RPMI7951 (cell line): ENCODE results near the gene IL12RB1. TPM values are rescaled to one million over a fixed set of nuclear protein-coding genes. Genes with fewer than 3 reads are reported as not detected.
A peak's percentile ranks its signal among the peaks of the same experiment; 100 is the strongest.
"Not testable (repeated sequence)": the region's sequence is repeated elsewhere in the genome, so short reads cannot be mapped to it uniquely, and the experiment has no call there.

Source experiments
- DNase-seq: peaks from one replicate; pipeline ENCODE4 v3.0.0-alpha.2; 2012; ENCODE audit warnings: low read depth
- total RNA-seq: library from RNA; depleted of rRNA; stranded (reverse); fragments of >200 nt; shearing (Covaris generic); gene quantifications from 2 replicates; pipeline ENCODE4 v1.2.3, GENCODE V29; 2014

Gene IL12RB1
- total RNA-seq, 1 experiment from 2014 or later, result 2.3 TPM

- no peak for DNase-seq
Observed at GRCh38 chr19:18089726-18090125, 3.0 kb upstream of the IL12RB1 start.

- not testable (repeated sequence) for DNase-seq
Observed at GRCh38 chr19:18089096-18089541, 2.4 kb upstream of the IL12RB1 start.

- no peak for DNase-seq
Observed at GRCh38 chr19:18085702-18086457, 854 bp downstream of the IL12RB1 start.

GRCh38 chr19:18083929-18084684 is 2.6 kb downstream of the IL12RB1 start:
- DNase-seq, result no peak

GRCh38 chr19:18074192-18074591 is 12.5 kb downstream of the IL12RB1 start:
- DNase-seq, result no peak

DNA sequence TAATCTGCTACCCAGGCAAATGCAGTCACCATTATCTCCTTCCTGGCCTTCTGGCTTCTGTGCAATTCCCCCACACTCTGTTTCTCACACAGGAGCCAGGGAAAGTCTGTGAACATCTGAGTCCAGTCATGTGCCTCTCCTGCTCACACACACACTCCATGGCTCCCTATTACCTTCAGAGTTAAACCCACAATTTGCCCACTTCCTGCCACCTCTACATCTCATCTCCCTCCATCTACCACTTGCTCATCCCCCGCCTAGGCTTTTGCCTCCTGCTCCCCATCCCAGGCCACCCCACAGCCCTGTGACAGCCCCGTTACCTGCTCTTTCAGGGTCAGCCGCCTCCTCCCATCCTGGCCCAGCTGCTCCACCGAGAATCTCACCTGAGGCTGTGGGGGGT is 13.5 kb downstream of the IL12RB1 start:
- DNase-seq, result no peak

DNA sequence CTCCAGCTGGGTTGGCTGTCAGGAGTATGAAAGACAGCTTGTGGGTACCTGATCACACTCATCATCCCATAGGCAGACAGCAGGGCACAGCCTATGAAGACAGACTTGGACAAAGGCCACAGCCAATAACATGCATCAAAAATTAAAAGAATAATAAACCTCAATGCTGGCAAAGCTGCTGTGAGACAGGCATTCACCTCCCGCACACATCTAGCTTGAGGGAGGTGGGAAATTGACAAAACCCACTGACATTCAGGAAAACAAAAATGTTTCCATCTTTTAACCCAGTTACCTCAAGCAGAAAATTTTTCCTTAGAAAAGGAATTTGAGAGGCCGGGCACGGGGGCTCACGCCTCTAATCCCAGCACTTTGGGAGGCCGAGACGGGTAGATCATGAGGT is 14.4 kb downstream of the IL12RB1 start:
- no peak for DNase-seq

GRCh38 chr19:18070181-18070580 is 16.6 kb downstream of the IL12RB1 start:
- no peak for DNase-seq

DNA sequence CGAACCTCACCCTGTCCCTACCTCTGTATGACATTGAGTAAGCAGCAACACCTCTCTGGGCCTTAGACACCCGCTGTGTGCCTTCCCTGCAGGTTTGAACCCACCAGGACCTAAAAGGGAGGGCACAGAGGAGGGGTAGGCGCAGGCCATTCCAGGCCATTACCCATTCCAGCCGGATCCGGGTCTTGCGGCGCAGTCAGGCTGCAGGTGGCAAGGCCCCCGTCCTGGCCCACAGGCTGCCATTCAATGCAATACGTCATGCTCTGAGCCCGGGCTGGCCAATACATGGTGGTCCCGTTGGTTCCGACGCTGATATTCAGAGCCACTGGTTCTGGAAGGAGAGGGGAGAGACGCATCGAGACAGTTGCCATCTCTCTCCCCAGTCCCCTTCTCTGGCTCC is 17.4 kb downstream of the IL12RB1 start:
- DNase-seq, result no peak

DNA sequence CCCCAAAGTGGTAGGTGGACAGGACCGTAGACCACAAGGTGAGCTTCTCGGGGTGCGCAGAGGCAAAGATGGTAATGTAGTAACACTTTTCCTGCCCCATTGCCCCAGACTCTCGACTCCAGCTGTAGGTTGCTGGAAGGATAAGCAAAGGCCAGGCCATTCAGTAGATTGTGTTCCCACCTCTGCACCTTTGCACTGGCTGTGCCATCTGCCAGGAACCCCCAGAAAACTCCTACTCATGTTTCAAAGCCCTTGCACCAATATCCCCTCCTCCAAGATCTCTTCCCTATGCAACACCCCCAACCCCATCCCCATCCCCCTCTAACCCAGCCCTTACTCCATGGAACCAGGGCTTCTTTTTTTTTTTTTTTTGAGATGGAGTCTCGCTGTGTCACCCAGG is 18.3 kb downstream of the IL12RB1 start:
- DNase-seq, result no peak

DNA sequence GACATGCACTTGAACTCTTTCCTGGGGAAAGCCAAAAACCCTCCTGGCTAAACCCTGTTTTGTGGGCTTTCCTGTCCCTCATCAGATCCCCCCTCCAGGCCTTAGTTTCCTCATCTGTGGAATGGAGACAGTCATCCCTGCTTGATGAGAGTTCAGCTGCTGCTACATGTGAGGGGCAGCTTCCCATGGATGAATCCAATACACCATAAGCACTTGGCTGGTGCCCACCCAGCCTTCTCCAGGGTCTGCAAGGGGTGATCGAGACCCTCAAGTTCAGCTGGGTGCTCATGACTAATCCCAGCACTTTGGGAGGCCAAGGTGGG is 21.6 kb downstream of the IL12RB1 start:
- DNase-seq, result no peak

DNA sequence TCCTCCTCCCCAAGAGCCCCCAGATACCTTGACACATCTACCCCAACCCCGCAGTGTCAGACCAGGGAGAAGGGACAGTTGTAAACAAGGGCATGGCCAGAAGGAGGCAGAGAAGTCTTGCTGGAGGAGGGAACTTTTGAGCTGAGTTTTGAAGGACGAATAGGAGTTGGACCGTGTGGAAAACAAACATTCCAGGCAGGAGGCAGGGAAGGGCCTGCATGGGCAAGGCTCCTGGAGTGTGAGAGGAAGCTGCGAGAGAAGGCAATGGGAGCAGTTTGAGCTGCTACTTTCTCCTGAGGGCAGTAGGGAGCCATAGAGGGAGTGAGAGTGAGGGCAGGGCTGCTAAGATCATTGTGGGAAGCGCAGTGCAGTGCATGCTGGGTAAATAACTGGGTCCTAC is 23.3 kb downstream of the IL12RB1 start:
- DNase-seq, result no peak

- no peak for DNase-seq
Observed at GRCh38 chr19:18062028-18062427, 24.7 kb downstream of the IL12RB1 start.

DNA sequence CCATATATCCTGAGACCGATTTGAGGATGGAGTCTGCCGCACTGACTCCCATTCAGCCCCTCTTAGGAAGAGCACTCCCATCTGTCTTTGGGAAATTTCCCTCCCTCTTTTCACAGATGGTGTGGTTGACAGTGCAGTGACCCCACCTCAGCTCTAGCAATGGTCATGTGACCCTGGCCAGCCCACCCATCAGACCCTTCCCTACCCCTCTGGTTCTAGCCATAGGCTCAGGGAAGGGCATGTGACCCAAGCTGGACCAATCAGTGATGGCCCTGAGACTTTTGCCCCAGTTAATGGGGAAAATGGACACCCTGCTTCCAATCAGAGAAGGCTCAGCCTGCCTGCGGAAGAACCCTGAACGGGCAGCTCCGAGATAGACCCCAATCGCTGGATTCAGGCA is 26.3 kb downstream of the IL12RB1 start:
- DNase-seq, result no peak

- DNase-seq, result no peak
Observed at GRCh38 chr19:18059902-18060301, 26.8 kb downstream of the IL12RB1 start.

GRCh38 chr19:18059297-18059696 is 27.4 kb downstream of the IL12RB1 start:
- no peak for DNase-seq

DNA sequence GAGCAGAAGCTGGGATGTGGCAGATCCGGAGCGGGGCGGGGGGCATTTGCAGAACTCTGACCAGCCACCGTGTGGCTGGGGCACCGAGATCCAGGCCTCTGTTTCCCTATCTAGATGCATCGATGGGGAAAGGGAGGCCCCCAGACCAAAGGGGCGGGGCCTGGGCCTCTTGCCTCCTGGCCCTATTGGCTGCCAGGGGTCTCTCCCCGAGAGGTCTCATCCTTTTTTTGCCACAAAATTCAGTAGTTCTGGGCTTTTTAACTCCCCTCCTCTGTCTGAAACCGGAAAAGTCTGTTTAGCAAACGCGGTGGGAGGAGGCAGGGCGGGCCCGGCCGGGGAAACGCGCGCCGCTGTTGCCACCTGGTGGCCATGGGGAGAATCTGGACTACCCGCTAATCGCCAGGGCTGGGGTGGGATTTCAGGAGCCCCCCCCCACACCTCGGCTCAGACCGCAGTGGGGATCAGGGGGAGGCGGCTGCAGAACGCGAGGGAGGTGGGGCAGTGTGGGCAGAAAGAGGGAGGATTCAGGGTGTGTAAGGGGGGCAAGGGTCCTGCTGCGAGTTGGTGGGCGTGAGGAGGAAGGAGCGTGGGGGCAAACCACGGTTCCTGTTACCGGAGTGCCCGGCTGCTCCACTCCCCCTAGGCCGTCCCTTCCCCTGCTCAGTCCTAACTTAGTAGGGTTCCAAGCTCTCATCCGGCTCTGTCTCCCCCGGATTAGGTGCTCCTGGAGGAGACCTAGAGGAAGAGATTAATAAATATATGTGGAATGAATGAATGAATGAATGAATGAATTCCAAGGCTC is 28.3 kb downstream of the IL12RB1 start:
- peak; percentile 71 for DNase-seq

- DNase-seq, result no peak
Observed at GRCh38 chr19:18057557-18057956, 29.2 kb downstream of the IL12RB1 start.

DNA sequence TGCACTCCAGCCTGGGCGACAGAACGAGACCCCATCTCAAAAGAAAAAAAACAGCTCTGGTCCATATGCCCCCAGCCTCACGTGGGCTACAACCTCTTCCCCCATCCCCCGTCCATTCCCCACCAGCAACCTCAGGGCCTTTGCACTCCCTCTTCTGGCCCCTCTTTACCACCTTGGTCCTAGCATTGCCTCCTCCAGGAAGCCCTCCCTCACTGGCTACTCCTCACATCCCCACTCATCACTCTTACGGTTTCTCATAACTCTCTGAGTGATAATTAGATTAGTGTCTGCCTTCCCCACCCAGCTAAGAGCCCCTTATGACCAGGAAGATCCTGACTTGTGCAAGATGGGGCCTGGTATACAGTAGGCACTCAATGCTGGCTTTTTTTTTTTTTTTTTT is 30.8 kb downstream of the IL12RB1 start:
- DNase-seq, result no peak

DNA sequence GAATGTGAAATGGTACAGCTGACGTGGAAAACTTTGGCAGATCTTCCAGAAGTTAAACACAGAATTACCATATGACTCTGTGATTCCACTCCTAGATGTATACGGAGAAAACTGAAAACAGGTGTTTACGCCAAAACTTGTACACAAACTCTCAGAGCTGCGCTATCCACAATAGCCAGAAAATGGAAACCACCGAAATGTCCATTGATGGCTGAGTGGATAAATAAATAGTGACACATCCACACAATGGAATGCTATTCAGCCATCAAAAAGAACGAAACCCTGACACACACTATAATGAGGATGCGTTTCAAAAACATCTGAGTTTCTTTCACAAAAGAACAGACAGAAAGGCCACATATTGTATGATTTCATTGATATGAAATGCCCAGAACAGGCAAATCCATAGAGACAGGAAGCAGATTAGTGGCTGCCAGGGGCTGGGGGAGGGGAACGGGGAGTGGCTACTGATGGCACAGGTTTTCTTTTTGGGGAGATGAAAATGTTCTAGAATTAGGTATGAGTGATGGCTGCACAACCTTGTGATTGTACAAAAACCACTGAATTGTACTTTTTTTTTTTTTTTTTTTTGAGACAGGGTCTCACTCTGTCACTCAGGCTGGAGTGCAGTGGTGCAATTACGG is 33.0 kb downstream of the IL12RB1 start:
- peak; percentile 71 for DNase-seq

GRCh38 chr19:18051887-18052286 is 34.8 kb downstream of the IL12RB1 start:
- DNase-seq, result no peak

DNA sequence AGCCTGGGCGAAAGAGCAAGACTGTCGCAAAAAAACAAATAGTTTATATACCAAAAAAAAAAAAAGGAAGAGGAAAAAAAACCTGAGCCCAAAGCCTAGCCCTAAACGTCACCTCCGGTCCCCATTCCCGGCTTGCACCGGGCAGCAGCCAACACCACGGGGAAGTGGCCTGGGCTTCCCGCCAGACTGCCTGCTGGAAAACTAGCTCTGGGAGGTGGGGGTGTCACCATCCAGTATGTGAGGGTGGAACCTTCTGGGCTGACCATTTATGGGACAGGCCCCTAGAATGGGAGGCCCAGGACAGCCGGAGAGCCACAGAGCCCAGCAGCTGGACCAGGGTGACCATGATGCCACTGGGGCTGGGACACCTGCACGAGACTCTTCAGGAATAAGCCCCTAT is 37.3 kb downstream of the IL12RB1 start:
- DNase-seq, result peak; percentile 70
